GM18907 (cell line): ENCODE data around the gene TGFBR3.

Experiments
- ATAC-seq: cut with Tn5 transposase; IDR thresholded peaks from one replicate; pipeline ENCODE4 v1.9.1; 2021; ENCODE audit warnings: mild to moderate bottlenecking, moderate library complexity; ENCODE audit not compliant: unreplicated experiment

Gene TGFBR3

GRCh38 chr1:91699339-91699974 lies 186.5 kb downstream of the TGFBR3 start:
- no peak for ATAC-seq

- no peak for ATAC-seq
These were observed 188.1 kb downstream of the TGFBR3 start for GRCh38 chr1:91697861-91698260.

GRCh38 chr1:91697416-91697815 lies 188.5 kb downstream of the TGFBR3 start:
- peak; percentile 87 for ATAC-seq

- ATAC-seq: no peak
These were observed 189.6 kb downstream of the TGFBR3 start for GRCh38 chr1:91696321-91696720.

GRCh38 chr1:91693557-91693956 lies 192.4 kb downstream of the TGFBR3 start:
- ATAC-seq: no peak

DNA sequence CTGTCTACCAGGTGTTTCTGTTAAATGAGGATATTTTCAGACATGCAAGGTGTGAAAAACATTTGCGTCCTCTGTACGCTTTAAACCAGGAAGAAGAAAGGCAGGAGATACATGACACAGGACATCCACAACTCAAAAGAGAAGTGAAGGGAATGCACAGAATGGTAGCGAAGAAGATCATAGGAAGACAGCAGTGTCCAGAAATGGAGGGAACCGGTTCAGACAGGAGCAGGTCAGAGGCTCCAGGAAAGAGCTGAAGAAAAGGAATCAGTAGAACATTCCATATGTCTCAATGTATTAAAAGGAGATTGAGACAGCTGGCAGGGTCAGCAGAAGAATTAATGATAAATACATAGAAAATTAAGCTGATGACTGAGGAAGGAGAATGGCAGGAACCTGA lies 194.4 kb downstream of the TGFBR3 start:
- ATAC-seq: no peak

DNA sequence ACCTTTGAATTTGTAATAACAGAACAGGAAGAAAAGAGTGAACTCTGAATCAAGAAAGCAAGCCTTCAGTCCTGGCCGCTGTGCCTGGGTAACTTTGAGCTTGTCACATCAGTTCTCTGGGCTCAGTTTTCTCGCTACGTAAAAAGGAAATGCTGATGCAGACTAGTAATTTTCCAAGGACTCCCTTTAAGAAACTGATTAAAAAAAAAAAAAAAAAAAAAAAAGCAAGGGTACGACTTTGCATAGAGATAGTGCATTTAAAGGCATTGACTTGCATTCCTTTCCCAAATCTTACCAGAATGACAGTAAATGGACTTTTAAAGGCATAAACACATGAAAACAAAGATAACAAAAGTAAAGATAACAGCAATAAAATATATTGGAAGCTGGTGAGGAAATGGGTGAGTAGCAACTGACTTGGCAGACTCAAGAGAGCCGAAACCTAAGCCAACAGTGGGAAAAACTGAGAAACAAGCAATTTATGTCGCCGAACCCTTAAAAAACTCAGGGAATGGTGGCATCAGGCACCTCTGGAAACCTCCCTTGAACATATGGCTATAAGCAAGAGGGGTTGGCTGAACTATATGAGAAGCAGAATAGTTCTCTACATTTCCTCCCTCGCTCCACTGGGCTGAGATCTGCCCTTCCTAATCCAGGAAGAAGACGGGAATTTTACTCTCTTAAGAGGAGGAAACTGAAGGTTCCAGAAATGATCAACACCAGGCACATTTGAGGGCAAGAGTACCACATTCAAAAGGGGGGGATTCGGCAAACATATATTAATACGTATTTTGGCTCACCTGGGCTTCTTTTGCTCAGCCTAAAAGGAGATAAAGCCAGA lies 196.1 kb downstream of the TGFBR3 start:
- ATAC-seq: no peak

DNA sequence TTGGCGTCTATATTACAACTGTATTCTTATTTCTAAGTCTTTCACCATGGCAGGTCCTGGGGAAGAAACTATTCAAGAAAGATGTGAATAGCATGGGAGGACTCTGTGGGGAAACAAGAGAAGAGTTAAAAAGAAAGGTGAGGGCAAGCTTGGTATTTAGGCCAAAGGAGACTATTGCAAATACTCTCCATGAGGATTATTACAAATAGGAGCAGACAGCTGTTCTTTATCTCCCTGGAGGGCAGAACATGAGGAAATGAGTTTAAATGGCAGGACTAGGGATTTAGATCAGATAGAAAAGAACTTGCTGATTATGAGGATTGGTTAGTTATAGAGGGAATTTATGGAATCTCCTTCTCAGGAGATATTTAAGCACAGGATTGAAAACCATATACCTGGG lies 198.5 kb downstream of the TGFBR3 start:
- no peak for ATAC-seq

DNA sequence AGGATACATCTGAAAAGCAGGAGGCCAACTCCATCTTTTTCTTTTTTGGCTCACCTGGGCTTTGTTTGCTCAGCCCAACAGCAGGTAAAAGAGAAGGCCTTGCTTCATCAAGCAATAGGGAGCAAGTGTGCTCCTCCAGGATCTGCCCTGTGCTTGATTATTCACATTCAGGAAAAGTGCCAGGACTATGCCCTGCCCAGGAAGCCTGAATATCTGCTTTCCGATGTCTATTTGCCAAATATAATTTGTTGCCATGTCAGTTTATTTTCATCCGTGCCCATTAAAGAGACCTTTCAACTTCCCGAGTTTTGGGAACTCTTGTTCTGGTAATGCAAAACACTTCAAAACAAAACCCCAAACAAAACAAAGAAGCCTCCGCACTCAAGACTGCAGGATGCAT lies 200.0 kb downstream of the TGFBR3 start:
- no peak for ATAC-seq

- ATAC-seq: no peak
These were observed 201.3 kb downstream of the TGFBR3 start for GRCh38 chr1:91684481-91685196.

GRCh38 chr1:91683598-91683951 lies 202.4 kb downstream of the TGFBR3 start:
- no peak for ATAC-seq

GRCh38 chr1:91682882-91683597 lies 202.9 kb downstream of the TGFBR3 start:
- ATAC-seq: no peak

DNA sequence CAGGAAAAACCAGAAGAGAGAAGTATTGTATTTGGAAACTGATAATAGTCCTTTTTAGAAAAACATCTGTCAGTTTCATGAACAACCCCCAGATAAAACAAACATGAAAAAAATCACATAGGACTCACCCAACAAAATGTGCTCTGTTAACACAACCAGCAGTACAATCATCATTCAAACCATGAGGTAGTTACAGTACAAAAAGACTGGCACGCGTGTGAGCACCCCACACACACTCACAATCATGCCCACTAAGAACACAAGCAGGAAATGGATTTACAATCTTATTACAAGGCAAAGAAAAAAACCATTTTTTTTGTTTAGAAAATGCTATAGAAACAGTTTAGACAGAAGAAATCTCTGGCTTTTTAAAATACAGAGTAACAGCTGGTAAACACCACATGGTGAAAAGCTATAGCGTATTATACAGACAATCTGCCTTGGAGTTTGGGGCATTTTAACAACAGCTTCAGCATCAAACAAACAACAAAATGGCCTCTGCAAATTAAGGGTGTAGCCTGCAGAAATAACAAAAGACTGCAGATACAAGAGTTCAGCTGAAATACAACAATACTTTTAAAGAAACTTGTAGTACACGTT lies 205.3 kb downstream of the TGFBR3 start:
- no peak for ATAC-seq

GRCh38 chr1:91679446-91679845 lies 206.5 kb downstream of the TGFBR3 start:
- no peak for ATAC-seq

- no peak for ATAC-seq
These were observed 209.9 kb downstream of the TGFBR3 start for GRCh38 chr1:91676030-91676429.

DNA sequence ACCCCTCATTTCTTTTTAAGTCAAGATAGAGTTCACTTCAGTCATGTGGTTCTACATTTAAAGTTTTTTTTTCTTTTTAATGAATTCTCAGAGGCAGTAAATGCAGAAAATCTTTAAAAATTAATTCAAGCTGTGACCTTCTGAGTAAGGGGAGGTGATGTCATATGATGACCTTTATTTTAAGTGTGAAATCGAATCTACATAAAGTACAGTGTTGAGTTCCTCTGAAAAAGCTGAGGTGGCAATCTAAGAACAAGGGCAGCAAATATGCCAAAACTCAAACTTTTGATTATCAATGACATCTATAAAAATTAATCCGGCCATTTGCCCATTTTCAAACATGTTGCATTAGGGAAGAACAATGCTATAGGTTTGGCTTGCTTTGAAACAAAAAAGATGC lies 211.8 kb downstream of the TGFBR3 start:
- ATAC-seq: no peak

DNA sequence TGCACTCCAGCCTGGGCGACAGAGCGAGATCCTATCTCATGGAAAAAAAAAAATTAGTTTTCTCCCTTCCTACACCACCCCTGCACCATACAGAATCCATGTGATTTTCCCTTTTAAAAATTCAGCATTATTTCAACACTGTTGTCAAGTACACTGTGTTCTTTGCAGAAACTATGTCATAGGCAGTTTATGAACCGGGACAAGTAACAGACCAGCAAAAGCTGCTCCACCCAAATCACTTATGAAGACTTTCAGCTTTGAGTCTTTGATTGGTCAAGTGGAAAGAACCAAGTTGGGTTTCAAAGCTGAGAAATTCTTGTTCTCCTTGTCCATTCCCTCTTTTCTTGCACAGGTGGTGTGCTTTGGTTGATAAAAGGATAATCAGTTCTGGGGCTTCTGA lies 212.3 kb downstream of the TGFBR3 start:
- ATAC-seq: no peak

GRCh38 chr1:91672601-91673161 lies 213.3 kb downstream of the TGFBR3 start:
- no peak for ATAC-seq

GRCh38 chr1:91670781-91671180 lies 215.2 kb downstream of the TGFBR3 start:
- ATAC-seq: no peak

DNA sequence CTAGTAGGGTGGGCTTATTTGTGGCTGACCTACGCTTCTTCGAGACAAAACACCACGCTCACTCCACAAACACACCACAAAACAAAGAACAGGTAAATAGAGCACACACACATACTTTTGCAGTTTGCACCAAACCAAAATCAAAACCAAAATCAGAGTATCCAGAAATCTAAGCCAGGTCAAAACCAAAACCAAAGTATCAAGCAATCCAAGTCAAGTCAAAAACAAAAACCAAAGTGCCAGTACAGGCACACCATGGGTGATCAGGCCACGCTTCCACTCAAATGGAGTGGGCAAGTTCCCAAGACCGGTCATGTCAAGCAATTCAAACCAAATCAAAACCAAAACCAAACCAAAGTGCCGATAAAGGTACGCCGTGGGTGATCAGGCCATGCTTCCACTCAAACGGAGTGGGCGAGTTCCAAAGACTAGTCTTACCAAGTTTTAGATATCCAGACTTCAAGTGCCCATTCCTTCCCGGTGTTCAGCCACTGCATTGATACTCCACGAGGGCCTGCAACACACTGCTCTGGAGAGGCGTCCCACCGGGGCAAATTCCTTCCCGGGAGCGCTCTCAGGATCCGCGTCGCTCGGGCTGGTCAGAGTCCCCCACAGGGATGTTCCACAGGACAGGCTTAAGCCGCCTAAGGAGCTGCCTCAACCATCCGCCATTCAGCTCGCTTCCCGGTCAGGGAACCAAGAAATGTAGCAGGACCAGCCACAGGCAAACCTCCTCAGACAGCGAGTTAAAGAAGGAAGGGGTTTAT lies 216.2 kb downstream of the TGFBR3 start:
- ATAC-seq: no peak
